IPS-20b (cell line): ENCODE measurements around the gene ATG2B.

Experiments used
- H3K27ac ChIP-seq: one replicate; pipeline ENCODE4 v1.5.1; 2013; ENCODE audit warnings: low read length
- H3K27me3 ChIP-seq: 2 replicates; pipeline ENCODE4 v1.6.1; 2013; ENCODE audit warnings: mild to moderate bottlenecking, low read length, inconsistent platforms; ENCODE audit not compliant: insufficient read depth
- H3K36me3 ChIP-seq: 2 replicates; pipeline ENCODE4 v1.6.1; 2013; ENCODE audit warnings: low read depth, mild to moderate bottlenecking, inconsistent platforms, low read length, moderate library complexity; ENCODE audit not compliant: insufficient read depth
- H3K4me1 ChIP-seq: 2 replicates; pipeline ENCODE4 v1.6.1; 2013; ENCODE audit warnings: mild to moderate bottlenecking, control low read depth, inconsistent platforms, low read length, moderate library complexity; ENCODE audit not compliant: insufficient read depth
- H3K4me3 ChIP-seq: 2 replicates; pipeline ENCODE4 v1.5.1; 2013; ENCODE audit warnings: mild to moderate bottlenecking, low read length, inconsistent platforms
- H3K9ac ChIP-seq: 2 replicates; pipeline ENCODE4 v1.6.1; 2013; ENCODE audit warnings: low read depth, mild to moderate bottlenecking, inconsistent platforms, low read length, moderate library complexity
- H3K9me3 ChIP-seq: 2 replicates; pipeline ENCODE4 v1.6.1; 2013; ENCODE audit warnings: mild to moderate bottlenecking, low read depth, low read length, inconsistent platforms; ENCODE audit not compliant: insufficient read depth

Gene ATG2B

DNA sequence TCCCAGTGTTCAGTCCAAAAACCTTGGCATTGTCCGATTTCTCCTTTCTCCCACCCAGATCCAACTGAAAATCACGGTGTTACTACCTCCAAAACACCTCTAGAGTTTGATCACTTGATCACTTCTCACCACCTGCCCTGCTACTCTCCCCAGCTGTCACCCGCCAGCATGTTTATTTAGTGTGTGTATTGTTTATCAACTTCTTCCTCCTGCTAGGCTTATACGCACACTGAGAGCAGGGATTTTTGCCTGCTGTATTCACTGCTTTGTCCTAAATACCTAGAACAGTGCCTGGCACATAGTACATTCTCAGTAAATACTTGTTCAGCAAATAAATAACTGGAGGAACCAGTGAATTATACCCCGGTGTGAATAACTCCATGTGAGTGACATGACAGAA, 102.1 kb downstream of the ATG2B start:
- Histone ChIP-seq H3K27ac (no peak overlapping the region), H3K9me3 (no peaks in the 10 kb centered on the region), H3K4me1 (no peaks in the 10 kb centered on the region), H3K9ac (no peak overlapping the region), H3K36me3 (no peaks in the 10 kb centered on the region), H3K27me3 (no peaks in the 10 kb centered on the region), H3K4me3 (no peak overlapping the region)

DNA sequence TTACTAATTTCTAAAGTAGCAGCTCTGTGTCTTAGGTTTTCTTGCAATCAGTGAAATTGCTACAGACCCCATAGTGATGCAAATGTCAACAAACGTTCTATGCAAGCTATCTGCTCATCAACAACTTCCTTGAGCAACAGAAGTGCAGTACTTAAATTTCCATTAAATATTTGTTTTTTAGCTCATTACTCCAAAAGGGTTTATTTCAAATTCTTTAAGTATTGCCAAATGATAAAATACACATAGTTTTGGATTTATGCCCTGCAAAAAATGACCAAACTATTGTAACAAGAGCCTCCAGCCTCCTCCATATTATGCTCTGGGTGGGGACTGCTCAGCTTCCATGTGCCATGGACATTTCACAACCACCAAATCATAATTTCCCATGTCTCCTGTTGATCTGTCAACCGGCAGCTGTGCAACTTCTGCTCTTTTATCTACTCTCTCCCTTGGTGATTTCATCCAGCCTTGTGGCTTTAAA, 102.8 kb downstream of the ATG2B start:
- H3K36me3 ChIP-seq: no peaks in the 10 kb centered on the region
- no peak overlapping the region for H3K27ac ChIP-seq
- H3K9me3 ChIP-seq: no peaks in the 10 kb centered on the region
- H3K4me3 ChIP-seq: no peak overlapping the region
- no peak overlapping the region for H3K9ac ChIP-seq
- no peaks in the 10 kb centered on the region for H3K27me3 ChIP-seq
- H3K4me1 ChIP-seq: no peaks in the 10 kb centered on the region

DNA sequence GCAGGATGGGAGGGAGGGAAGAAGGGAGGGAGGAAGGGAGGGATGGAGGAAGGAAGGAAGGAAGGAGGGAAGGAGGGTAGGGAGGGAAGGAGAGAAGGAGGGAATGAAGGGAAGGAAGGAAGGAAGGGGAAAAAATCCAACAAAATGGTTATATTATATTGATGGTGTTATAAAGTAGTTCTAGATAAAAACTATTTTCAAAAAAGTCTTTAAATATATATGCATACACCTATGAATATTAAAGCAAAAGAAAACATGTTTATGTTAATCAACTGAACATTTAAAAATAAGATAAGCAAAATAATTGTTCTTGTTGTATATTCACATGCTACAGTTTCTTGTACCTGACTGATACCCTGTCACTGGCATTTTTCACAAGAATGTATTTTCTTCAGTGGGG, 105.2 kb downstream of the ATG2B start:
- Histone ChIP-seq H3K27me3 (no peaks in the 10 kb centered on the region; the same call in 1 of the 2 replicates), H3K36me3 (no peaks in the 10 kb centered on the region), H3K9me3 (no peaks in the 10 kb centered on the region), H3K9ac (no peak overlapping the region), H3K4me1 (no peaks in the 10 kb centered on the region; the same call in 1 of the 2 replicates), H3K4me3 (no peak overlapping the region), H3K27ac (no peak overlapping the region)

DNA sequence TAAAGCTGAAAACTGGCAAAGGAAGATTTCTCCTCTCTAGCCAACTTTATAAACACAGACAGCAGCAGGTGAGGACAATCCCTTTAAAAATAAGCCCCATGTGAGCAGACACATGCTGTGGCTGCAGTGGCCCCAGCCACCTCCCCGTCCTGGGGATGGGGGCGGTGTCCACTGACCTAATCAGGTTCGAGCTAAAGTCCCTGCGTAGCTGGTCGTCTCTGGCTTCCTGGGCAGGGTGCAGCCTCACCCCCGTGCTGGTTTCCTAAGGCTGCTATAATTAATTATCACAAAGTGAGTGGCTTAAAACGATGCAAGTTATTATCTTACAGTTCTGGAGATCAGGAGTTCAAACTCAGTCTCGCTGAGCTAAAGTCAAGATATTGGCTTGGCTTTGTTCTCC, 106.1 kb downstream of the ATG2B start:
- H3K27me3 ChIP-seq: no peaks in the 10 kb centered on the region; the same call in 1 of the 2 replicates
- H3K4me1 ChIP-seq: no peaks in the 10 kb centered on the region; the same call in 1 of the 2 replicates
- H3K36me3 ChIP-seq: no peaks in the 10 kb centered on the region
- no peak overlapping the region for H3K27ac ChIP-seq
- H3K9me3 ChIP-seq: no peaks in the 10 kb centered on the region
- no peak overlapping the region for H3K4me3 ChIP-seq
- no peak overlapping the region for H3K9ac ChIP-seq

DNA sequence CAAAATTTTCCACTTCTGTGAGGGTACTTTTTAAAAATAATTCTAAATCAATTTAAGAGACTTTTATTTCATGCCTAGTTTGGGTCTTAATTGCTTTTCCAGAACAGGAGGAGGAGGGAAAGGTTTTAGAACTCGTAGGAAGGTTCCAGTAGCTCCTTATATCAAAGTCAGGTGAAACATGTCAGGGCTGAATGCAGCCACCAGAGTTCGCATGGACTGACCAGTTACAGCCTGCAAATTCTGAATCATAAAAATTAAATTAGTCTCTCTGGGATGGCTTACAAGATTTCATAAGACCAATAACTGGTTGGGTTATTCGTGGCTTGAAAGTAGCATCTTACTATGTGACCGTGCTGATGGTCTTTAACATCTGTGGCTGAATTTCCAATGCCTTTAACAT, 106.7 kb downstream of the ATG2B start:
- H3K4me1 ChIP-seq: no peaks in the 10 kb centered on the region; the same call in 1 of the 2 replicates
- no peak overlapping the region for H3K27ac ChIP-seq
- H3K9me3 ChIP-seq: no peaks in the 10 kb centered on the region
- H3K4me3 ChIP-seq: no peak overlapping the region
- H3K27me3 ChIP-seq: no peaks in the 10 kb centered on the region; the same call in 1 of the 2 replicates
- H3K9ac ChIP-seq: no peak overlapping the region
- H3K36me3 ChIP-seq: no peaks in the 10 kb centered on the region

- H3K9ac ChIP-seq: no peak within 1 kb of the TSS
- H3K9me3 ChIP-seq: no peaks in the 10 kb centered on the region
- H3K4me3 ChIP-seq: no peak within 1 kb of the TSS
- H3K27ac ChIP-seq: no peak within 1 kb of the TSS
- H3K27me3 ChIP-seq: no peaks in the 10 kb centered on the region; the same call in 1 of the 2 replicates
- H3K36me3 ChIP-seq: no peaks in the 10 kb centered on the region
- H3K4me1 ChIP-seq: peaks cover 2% of the 10 kb centered on the region
Observed at GRCh38 chr14:96255501-96256366, 107.4 kb downstream of the ATG2B start, which contains the start of gene BDKRB1. BDKRB1 (plus strand) TSS chr14:96256210; CDS start chr14:96263683, 7,473 bp downstream.

DNA sequence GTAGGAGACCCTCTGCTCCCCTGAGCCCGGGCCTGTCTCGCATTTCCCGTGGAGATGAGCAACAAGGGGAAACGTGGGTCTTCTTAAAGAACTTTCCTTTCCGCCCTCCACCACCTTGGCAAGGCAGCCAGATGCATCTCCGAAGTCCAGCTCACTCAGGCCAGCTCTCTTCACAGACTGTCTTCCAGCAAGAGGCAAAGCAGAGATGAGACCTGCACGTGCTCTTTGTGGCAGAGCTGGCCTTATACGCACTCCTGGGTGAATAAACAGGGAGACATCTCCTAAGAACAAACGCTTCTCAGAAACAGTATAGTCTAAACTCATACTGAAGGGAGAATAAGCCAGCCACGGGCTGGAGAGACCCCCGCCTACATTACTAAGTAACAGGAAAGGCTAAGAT, 108.5 kb downstream of the ATG2B start:
- peaks cover 6% of the 10 kb centered on the region for H3K4me1 ChIP-seq
- no peak overlapping the region for H3K4me3 ChIP-seq
- no peak overlapping the region for H3K9ac ChIP-seq
- no peaks in the 10 kb centered on the region for H3K9me3 ChIP-seq
- H3K27ac ChIP-seq: no peak overlapping the region
- H3K36me3 ChIP-seq: no peaks in the 10 kb centered on the region
- H3K27me3 ChIP-seq: no peaks in the 10 kb centered on the region; the same call in 1 of the 2 replicates

- no peak overlapping the region for H3K27ac ChIP-seq
- no peaks in the 10 kb centered on the region for H3K9me3 ChIP-seq
- H3K9ac ChIP-seq: no peak overlapping the region
Observed at GRCh38 chr14:96252999-96253539, 110.1 kb downstream of the ATG2B start.

GRCh38 chr14:96252323-96252998, 110.7 kb downstream of the ATG2B start:
- Histone ChIP-seq H3K36me3 (no peaks in the 10 kb centered on the region), H3K27me3 (no peaks in the 10 kb centered on the region; the same call in 1 of the 2 replicates), H3K27ac (no peak overlapping the region), H3K9me3 (no peaks in the 10 kb centered on the region), H3K4me1 (peaks cover 6% of the 10 kb centered on the region), H3K9ac (no peak overlapping the region), H3K4me3 (no peak overlapping the region)

More at GRCh38 chr14:96252999-96253539, 110.1 kb downstream of the ATG2B start:
- H3K36me3 ChIP-seq: no peaks in the 10 kb centered on the region
- H3K4me3 ChIP-seq: no peak overlapping the region
- H3K27me3 ChIP-seq: no peaks in the 10 kb centered on the region; the same call in 1 of the 2 replicates
- peaks cover 6% of the 10 kb centered on the region for H3K4me1 ChIP-seq

DNA sequence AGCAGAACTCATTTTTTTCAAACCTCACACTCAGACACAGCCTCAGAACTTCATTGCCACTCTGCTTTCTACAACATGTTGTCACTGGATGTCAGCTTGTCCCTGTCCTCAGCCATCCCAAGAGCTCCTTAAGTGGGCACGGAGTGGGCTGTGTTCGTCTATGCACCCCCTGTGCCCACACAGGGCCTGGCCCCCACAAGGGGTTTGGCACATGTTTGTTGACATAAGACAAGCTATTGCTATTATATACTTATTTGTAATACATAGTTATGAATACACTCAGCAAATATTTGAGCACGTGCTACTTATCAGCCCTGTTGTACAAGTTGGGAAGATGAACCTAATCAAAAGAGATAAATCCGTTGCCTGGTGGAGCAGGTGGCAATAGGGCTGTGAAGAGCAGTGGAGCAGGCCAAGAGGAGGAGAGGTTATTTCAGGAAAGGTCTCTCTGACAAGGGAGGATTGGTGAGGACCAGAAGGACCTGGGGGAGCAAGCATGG, 111.4 kb downstream of the ATG2B start:
- no peak overlapping the region for H3K27ac ChIP-seq
- H3K27me3 ChIP-seq: no peaks in the 10 kb centered on the region; the same call in 1 of the 2 replicates
- H3K36me3 ChIP-seq: no peaks in the 10 kb centered on the region
- H3K9ac ChIP-seq: no peak overlapping the region
- peaks cover 6% of the 10 kb centered on the region for H3K4me1 ChIP-seq
- H3K4me3 ChIP-seq: no peak overlapping the region
- no peaks in the 10 kb centered on the region for H3K9me3 ChIP-seq

DNA sequence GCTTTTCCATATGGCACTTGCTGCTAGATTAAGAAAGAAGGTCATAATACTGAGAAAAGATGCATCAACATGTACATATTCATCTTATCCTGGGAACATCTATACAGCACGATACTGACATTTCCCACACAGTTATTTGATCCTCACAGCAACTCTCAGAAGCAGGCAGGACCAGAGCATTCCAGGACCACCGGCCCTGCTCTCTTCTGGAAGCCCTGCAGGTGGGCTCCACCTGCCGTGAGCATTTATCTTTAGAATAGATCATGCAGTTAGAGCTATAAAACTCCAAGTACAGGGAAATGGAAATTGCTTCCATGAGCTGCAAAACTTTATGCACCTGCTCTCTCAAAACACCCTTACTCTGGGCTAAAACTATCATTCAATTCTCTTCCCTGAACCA, 112.7 kb downstream of the ATG2B start:
- H3K27ac ChIP-seq: no peak overlapping the region
- H3K9ac ChIP-seq: no peak overlapping the region
- H3K9me3 ChIP-seq: no peaks in the 10 kb centered on the region
- H3K4me3 ChIP-seq: no peak overlapping the region
- no peaks in the 10 kb centered on the region for H3K36me3 ChIP-seq
- H3K27me3 ChIP-seq: no peaks in the 10 kb centered on the region; the same call in 1 of the 2 replicates
- peaks cover 6% of the 10 kb centered on the region for H3K4me1 ChIP-seq
